Breast epithelium (tissue), 4 donors: ENCODE measurements around the gene ARHGAP9. TPM values are rescaled to one million over a fixed set of nuclear protein-coding genes. Genes with fewer than 3 reads are reported as not detected.
"Not testable (repeated sequence)": the region's sequence is repeated elsewhere in the genome, so short reads cannot be mapped to it uniquely, and the experiment has no call there.

Experiments used
- DNase-seq, 2 donors: peaks; one replicate each; pipeline ENCODE4 v3.0.0-alpha.2; 2019; ENCODE audit warnings: low spot score in 2 of 2
- H3K27ac ChIP-seq, 2 donors: fragments of 200-600 bp; sonication (generic) in 1 of 2; one replicate each; pipeline ENCODE4 v1.5.1; 2016 to 2019; ENCODE audit warnings: mild to moderate bottlenecking in 1 of 2
- H3K27me3 ChIP-seq, 2 donors: fragments of 200-600 bp; sonication (generic) in 1 of 2; one replicate each; pipeline versions ENCODE4 v1.5.1 to v1.6.0; 2017 to 2019; ENCODE audit warnings: control low read depth in 1 of 2, mild to moderate bottlenecking in 1 of 2
- H3K36me3 ChIP-seq: fragments of 200-600 bp; one replicate; pipeline ENCODE4 v1.5.1; 2019
- H3K4me1 ChIP-seq, 2 donors: fragments of 200-600 bp; sonication (generic); one replicate each; pipeline ENCODE4 v1.5.1; 2016 to 2019; ENCODE audit warnings: control low read depth in 1 of 2
- H3K4me3 ChIP-seq, 3 donors: fragments of 200-600 bp; sonication (generic); 1 replicate in 2 of 3; 2 replicates in 1 of 3; pipeline ENCODE4 v1.5.1; 2016 to 2019; ENCODE audit warnings: mild to moderate bottlenecking in 3 of 3, moderate library complexity in 2 of 3
- H3K9me3 ChIP-seq, 2 donors: fragments of 200-600 bp; sonication (generic) in 1 of 2; one replicate each; pipeline ENCODE4 v1.5.1; 2016 to 2019; ENCODE audit warnings: control low read depth in 1 of 2
- POLR2A ChIP-seq: fragments of 450-650 bp; IDR thresholded peaks from one replicate; pipeline ENCODE4 v1.6.1; 2016; ENCODE audit warnings: antibody characterized with exemption, mild to moderate bottlenecking, moderate library complexity
- POLR2AphosphoS5 ChIP-seq, 3 donors: sonication (generic); formaldehyde crosslinking; IDR thresholded peaks; one replicate each; pipeline ENCODE4 v1.6.1; 2017; ENCODE audit warnings: antibody characterized with exemption in 3 of 3
- intact Hi-C: fragments of 100-400 bp; cut with DNase I; formaldehyde crosslinking; loops from one replicate; pipeline ENCODE4 v1.15.1; 2023; ENCODE audit warnings: low total_unique reads
- total RNA-seq, 3 donors: library from RNA; depleted of rRNA; stranded (reverse); fragments of >200 nt; gene quantifications; one replicate each; pipeline ENCODE4 v1.1.0, GENCODE V29; 2016
- TF ChIP-seq, protein P1 (sequence below), 3 donors: fragments of 450-650 bp; IDR thresholded peaks; one replicate each; pipeline ENCODE4 v1.5.1; 2016 to 2017; ENCODE audit warnings: antibody characterized with exemption in 3 of 3, mild to moderate bottlenecking in 3 of 3, moderate library complexity in 3 of 3

ARHGAP9 gene
- total RNA-seq, 3 donors from 2014 or later = 10.8 to 16.6 (median 11.1) TPM

DNA sequence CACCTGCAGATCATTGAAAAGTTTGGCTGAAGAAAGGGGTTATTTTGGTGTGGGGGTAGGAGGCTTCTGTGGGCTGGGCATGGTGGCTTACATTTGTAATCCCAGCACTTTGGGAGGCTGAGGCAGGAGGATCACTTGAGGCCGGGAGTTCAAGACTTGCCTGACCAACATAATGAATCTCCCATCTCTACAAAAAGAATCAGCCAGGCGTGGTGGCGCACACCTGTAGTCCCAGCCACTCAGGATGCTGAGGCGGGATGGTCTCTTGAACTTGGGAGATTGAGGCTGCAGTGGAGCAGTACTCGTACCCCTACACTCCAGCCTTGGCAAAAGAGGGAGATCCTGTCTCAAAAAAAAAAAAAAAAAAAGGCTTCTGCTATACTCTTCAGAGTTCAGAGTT is 33.6 kb upstream of the ARHGAP9 start:
- no peaks in the 10 kb centered on the region for H3K27me3 ChIP-seq
- no peak overlapping the region for H3K4me3 ChIP-seq
- intact Hi-C loops = no loop called here
- peaks cover 6% of the 10 kb centered on the region for H3K36me3 ChIP-seq
- H3K4me1 ChIP-seq = peaks cover 0 to 3% of the 10 kb centered on the region in 2 donors
- H3K9me3 ChIP-seq = no peaks in the 10 kb centered on the region
- DNase-seq = no peak
- no peak for TF ChIP-seq POLR2AphosphoS5 (IDR thresholded peaks at IDR 0.05)
- no peak for TF ChIP-seq POLR2A
- TF ChIP-seq, protein P1, sequence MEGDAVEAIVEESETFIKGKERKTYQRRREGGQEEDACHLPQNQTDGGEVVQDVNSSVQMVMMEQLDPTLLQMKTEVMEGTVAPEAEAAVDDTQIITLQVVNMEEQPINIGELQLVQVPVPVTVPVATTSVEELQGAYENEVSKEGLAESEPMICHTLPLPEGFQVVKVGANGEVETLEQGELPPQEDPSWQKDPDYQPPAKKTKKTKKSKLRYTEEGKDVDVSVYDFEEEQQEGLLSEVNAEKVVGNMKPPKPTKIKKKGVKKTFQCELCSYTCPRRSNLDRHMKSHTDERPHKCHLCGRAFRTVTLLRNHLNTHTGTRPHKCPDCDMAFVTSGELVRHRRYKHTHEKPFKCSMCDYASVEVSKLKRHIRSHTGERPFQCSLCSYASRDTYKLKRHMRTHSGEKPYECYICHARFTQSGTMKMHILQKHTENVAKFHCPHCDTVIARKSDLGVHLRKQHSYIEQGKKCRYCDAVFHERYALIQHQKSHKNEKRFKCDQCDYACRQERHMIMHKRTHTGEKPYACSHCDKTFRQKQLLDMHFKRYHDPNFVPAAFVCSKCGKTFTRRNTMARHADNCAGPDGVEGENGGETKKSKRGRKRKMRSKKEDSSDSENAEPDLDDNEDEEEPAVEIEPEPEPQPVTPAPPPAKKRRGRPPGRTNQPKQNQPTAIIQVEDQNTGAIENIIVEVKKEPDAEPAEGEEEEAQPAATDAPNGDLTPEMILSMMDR (IDR thresholded peaks at IDR 0.05) = no peak
- H3K27ac ChIP-seq = no peak overlapping the region

DNA sequence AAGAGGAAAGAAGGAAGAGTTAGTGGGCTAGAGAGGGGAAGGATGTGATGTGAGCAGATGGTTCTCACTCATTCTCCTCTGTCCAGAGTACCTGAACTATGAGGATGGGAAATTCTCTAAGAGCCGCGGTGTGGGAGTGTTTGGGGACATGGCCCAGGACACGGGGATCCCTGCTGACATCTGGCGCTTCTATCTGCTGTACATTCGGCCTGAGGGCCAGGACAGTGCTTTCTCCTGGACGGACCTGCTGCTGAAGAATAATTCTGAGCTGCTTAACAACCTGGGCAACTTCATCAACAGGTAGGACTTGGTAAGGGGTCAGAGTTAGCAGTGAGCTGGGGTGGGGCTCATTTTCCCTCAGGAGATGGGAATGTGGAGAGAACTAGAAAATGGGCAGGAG is 33.0 kb upstream of the ARHGAP9 start:
- DNase-seq = no peak
- H3K4me3 ChIP-seq = no peak overlapping the region
- H3K4me1 ChIP-seq = no peaks in the 10 kb centered on the region
- intact Hi-C loops = no loop called here
- H3K9me3 ChIP-seq = no peaks in the 10 kb centered on the region
- peaks cover 6% of the 10 kb centered on the region for H3K36me3 ChIP-seq
- no peaks in the 10 kb centered on the region for H3K27me3 ChIP-seq
- no peak overlapping the region for H3K27ac ChIP-seq
- TF ChIP-seq, protein P1 (IDR thresholded peaks at IDR 0.05) = no peak
- TF ChIP-seq POLR2A (no peak), POLR2AphosphoS5 (IDR thresholded peaks at IDR 0.05) (no peak)

DNA sequence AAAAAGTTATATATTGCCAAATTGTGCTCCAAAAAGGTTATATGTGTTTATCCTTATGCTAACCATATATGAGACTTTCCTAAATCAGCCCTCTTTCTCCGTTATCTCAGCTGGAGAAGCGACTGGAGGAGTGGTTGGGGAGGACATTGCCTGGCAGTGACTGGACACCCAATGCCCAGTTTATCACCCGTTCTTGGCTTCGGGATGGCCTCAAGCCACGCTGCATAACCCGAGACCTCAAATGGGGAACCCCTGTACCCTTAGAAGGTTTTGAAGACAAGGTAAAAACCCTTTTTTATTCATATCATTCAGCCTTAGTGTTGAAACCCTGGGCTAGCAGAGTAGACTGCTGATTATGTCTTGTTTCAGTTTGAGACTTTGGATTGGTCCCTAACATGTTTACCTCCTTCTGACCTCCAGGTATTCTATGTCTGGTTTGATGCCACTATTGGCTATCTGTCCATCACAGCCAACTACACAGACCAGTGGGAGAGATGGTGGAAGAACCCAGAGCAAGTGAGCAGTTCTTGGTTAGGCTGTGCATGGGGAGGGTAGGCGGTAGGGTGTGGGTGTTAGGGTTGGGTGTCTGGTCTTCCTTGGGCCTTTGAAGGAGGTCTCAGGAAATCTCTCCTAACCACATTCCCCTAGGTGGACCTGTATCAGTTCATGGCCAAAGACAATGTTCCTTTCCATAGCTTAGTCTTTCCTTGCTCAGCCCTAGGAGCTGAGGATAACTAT is 32.1 kb upstream of the ARHGAP9 start:
- no peak overlapping the region for H3K27ac ChIP-seq
- H3K27me3 ChIP-seq = no peaks in the 10 kb centered on the region
- intact Hi-C loops = no loop called here
- H3K9me3 ChIP-seq = no peaks in the 10 kb centered on the region
- no peak overlapping the region for H3K4me3 ChIP-seq
- H3K36me3 ChIP-seq = peaks cover 6% of the 10 kb centered on the region
- no peaks in the 10 kb centered on the region for H3K4me1 ChIP-seq
- no peak for TF ChIP-seq POLR2AphosphoS5 (IDR thresholded peaks at IDR 0.05)
- no peak for TF ChIP-seq POLR2A
- TF ChIP-seq, protein P1 (IDR thresholded peaks at IDR 0.05) = no peak
- no peak for DNase-seq

DNA sequence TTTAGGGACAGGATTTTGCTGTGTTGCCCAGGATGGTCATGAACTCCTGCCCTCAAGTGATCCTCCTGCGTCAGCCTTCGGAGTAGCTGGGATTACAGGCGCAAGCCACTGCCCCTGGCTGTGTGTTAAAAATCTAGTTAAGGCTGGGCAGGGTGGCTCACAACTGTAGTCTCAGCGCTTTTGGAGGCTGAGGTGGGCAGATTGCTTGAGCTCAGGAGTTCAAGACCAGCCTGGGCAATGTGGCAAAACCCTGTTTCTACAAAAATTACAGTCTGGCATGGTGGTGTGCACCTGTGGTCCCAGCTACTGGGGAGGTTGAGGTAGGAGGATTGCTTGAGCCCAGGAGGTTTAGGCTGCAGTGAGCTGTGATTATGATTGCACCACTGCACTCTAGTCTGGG is 31.5 kb upstream of the ARHGAP9 start:
- Histone ChIP-seq H3K4me1 (no peaks in the 10 kb centered on the region), H3K36me3 (peaks cover 6% of the 10 kb centered on the region), H3K9me3 (no peaks in the 10 kb centered on the region), H3K27ac (no peak overlapping the region), H3K4me3 (no peak overlapping the region), H3K27me3 (no peaks in the 10 kb centered on the region)
- DNase-seq = no peak
- intact Hi-C loops = no loop called here
- TF ChIP-seq, protein P1 (IDR thresholded peaks at IDR 0.05) = no peak
- no peak for TF ChIP-seq POLR2A
- no peak for TF ChIP-seq POLR2AphosphoS5 (IDR thresholded peaks at IDR 0.05)

DNA sequence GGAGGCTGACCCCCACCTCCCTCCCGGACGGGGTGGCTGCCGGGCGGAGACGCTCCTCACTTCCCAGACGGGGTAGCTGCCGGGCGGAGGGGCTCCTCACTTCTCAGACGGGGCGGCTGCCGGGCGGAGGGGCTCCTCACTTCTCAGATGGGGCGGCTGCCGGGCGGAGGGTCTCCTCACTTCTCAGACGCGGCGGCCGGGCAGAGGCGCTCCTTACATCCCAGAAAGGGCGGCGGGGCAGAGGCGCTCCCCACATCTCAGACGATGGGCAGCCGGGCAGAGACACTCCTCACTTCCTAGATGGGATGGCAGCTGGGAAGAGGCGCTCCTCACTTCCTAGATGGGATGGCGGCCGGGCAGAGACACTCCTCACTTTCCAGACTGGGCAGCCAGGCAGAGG is 28.1 kb upstream of the ARHGAP9 start:
- intact Hi-C loops, H3K36me3 ChIP-seq, H3K4me1 ChIP-seq, DNase-seq, H3K27ac ChIP-seq, H3K4me3 ChIP-seq, H3K9me3 ChIP-seq, H3K27me3 ChIP-seq: not testable (repeated sequence)

DNA sequence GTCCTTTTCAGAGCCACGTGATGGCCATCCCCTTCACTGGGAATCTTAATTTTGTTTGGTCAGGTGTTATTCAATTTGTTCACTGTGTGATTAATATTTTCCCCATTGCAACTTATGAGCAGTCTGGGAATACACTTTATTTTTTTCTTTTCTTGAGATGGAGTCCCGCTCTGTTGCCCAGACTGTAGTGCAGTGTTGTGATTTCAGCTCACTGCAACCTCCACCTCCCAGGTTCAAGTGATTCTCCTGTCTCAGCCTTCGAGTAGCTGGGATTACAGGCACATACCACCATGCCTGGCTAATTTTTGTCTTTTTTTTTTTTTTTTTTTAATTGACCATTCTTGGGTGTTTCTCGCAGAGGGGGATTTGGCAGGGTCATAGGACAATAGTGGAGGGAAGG is 26.9 kb upstream of the ARHGAP9 start:
- H3K36me3 ChIP-seq, H3K27me3 ChIP-seq, H3K4me3 ChIP-seq, H3K4me1 ChIP-seq, intact Hi-C loops, H3K27ac ChIP-seq, H3K9me3 ChIP-seq, DNase-seq: not testable (repeated sequence)

DNA sequence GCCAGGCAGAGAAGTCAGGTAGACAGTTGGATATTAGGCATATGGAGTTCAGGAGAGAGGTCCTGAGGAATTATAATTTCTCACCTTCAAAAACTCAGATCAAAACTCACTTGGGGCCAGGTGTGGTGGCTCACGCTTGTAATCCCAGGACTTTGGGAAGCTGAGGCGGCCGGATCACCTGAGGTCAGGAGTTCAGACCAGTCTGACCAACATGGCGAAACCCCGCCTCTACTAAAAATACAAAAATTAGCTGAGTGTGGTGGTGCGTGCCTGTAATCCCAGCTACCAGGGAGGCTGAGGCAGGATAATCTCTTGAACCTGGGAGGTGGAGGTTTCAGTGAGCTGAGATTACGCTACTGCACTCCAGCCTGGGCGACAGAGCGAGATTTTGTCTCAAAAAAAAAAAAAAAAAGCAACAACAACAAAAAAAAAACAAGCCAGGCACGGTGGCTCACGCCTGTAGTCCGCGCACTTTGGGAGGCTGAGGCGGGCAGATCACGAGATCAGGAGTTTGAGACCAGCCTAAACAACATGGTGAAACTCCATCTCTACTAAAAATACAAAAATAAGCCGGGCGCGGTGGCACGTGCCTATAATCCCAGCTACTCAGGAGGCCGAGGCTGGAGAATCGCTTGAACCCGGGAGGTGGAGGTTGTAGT is 22.8 kb upstream of the ARHGAP9 start:
- H3K36me3 ChIP-seq, H3K27me3 ChIP-seq, intact Hi-C loops, DNase-seq, H3K4me1 ChIP-seq, H3K27ac ChIP-seq, H3K4me3 ChIP-seq, H3K9me3 ChIP-seq: not testable (repeated sequence)
